Iris pigment epithelial cell (primary cell): ENCODE results near the gene TMEM89.

Experiments used
- DNase-seq: peaks from one replicate; pipeline ENCODE4 v3.0.0-alpha.2; 2011; ENCODE audit warnings: low read depth

TMEM89 gene

DNA sequence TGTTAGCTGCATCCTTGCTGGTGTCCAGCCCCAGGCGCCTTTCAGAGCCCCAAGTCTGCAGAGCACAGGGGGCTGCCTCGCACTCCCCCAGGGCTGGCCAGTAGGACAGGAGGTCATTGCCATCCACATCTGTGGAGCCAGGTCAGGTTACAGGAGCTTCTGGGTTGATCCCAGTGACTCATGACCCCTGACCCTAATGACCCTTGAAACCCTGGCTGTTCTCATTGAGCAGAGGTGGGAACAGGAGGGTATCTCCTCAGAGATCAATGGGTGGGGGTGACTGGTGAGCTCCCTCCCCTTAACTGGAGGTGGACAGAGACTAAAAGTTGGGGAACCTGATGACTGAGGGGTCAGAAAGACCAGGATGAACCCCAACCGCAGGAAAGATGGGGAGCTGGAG, 19.8 kb upstream of the TMEM89 start:
- no peak for DNase-seq

DNA sequence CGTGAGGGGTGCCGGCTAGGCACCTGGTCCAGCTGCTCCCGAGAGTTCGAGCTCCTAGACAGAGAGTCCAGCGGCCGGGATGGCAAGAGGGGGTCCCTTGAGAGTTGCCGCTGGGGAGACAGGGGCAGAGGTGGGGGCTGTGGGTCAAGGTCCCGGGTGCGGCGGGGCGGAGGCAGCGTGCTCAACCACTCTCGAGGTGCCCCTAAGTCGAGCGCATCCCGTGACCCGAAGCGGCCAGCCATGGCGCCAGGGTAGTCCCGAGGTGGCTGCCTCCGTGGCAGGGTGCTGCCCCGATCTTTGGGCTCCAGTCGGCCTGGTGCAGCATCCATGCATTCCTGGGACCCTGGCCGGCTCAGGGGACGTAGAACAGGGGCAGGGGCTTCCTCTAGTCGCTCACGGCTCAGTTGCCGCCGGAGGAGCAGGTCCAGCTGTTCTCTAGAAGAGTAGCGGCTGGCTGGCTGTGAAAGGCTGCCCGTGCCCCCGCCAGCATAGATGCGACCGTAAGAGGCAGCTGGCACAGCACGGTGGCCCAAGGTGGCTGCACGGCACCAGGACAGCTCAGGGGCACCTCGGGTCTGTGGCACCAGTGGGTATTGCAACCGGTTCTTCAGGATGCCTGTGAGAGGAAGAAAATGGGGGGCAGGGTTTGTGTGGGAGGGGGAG, 18.5 kb upstream of the TMEM89 start:
- DNase-seq, result no peak

DNA sequence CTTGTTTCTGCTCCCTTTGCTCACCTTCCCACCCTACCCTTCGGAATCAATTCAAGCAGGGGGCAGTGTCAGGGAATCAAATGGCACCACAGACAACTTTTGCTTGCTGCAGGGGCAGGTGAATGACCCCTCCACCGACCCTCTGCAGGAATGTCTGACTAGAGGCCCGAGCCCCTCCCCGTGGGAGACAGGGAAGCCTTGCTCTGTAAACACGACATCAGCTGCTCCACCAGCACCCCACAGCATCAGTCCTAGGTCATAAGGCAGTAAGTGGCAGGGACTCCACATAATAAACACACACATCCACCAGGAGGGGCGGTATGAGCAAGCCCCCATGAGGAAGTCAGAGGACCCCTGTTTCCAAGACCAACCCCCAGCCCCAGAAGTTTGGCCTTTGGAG, 15.7 kb upstream of the TMEM89 start:
- no peak for DNase-seq

DNA sequence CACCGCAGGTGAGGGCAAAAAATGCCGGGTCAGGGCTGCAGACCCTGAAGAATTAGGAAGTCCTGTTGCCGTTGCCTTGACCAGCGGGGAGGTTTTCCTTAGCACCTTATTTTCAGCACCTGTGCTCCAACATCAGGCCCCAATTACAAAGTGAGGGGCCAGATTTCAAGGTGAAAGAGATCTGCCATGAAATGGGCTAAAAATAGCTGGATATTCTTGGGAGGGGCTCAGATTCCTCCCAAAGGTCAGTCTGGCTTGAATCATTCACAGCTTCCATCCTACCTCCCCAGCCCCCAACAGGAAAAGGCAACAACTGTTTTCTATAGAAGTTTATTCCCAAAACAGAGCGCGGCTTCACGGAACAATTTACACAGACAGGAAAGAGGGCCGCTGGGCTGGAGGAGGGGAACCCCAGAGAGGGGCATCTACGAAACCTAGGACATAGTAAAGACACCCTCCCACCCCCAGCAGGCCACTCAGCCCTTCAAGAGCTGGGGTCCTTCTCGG, 14.6 kb upstream of the TMEM89 start:
- DNase-seq, result no peak

DNA sequence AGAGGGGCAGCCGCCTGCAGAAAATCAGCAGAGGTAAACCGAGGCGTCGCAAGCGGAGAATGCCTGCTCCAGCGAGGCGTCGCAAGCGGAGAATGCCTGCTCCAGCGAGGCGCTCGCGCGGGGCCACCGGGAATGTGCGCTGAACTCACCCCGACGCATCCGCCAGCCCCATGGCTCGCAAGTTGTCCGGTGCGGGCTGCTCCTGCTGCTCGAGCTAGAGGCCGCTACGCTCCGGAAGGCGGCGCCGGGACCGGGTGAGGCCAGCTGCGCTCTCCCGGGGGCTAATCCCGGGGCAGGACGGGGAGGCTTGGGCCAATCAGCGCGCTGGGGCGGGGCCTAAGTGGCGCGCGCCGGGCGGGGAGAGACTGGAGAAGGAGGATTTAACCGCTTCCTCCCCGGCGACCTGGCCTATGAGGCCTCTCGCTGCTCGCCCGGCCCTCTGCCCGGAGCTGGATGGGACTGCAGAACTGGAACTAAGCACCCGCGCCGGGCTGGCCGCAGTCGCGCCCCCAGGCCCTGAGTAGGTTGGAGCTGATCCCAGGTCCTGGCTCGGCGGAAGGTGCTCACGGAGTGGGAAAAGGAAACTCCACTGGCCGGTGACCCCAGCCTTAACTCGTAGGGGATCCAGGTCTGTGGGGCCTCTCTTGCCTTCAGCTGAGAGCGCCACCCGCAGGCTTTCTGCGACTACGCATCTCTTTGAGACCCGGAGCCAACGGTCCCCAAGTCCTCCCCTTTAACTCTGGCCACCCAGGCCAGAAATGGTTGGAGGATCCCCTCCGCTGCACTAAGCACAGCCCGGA, 13.9 kb upstream of the TMEM89 start, which contains the start of gene SLC26A6:
TSS of gene SLC26A6 (minus strand) at position 240 of the 800 bp plus-strand sequence. CDS start at position 172, 68 bp downstream.
- DNase-seq, result peak; percentile 98

DNA sequence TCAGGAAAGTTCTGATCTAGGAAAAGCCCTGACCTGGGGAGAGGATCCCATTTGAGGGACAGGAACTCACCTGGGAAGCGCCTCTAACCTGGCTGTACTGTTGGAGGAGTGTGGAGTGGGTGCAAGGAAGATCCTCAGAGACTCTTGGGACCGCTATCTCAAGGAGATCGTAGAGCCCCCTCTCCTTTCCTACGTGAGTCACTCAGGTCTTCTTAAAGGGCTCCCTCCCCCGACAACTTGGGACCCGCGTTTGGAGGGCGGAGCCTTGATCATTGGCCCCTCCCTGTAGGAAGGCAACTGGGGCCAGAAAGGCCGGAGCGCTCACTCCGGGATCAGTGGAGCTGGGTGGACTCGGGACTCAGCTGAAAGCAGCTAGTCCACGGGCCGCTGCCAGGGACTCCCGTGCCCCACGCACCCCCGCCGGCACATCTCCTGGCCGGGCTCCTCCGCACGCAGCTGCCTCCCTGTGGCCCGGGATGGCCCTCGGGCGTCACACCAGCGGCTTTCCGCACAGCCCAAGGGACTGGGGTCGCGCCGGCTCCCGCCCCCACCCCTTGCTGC, 13.2 kb upstream of the TMEM89 start:
- peak; percentile 54 for DNase-seq

DNA sequence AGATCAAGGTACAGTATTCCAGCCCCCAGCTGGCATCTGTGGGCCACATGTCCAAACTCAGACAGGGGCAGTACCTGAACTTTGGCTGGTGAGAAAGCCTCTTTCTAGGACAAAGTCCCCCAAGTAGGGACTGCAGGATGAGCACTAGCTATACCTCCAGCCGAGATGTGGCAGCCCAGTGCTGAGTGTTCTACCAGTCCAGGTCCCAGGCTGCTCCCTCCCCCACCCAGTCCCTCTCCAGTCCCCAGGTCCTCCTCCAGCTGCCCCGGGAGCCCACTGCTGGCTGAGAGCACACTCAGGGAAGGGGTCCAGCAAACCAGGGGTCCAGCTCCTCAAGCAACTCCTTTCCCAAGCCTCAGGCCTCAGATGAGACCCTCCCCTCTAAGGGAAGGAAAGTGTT, 12.2 kb upstream of the TMEM89 start:
- no peak for DNase-seq

DNA sequence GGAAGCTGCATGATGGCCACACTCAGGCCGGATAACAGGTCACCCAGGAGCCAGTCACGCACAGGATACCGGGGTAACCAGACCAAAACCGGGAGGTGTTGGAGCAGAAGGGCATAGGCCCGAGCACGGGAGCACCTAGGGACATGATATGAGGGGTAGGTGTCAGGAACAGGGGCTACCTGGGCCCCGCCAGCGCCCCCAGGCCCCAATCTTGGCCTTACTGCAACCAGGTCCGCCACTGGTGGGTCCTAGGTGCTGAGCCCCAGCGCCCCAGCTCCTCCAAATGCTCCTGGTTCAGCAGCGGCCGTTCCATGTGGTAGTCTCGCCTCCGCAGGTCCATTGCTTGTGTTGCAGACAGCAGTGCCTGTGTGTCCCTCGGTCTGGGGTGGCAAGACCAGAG, 11.7 kb upstream of the TMEM89 start:
- no peak for DNase-seq

DNA sequence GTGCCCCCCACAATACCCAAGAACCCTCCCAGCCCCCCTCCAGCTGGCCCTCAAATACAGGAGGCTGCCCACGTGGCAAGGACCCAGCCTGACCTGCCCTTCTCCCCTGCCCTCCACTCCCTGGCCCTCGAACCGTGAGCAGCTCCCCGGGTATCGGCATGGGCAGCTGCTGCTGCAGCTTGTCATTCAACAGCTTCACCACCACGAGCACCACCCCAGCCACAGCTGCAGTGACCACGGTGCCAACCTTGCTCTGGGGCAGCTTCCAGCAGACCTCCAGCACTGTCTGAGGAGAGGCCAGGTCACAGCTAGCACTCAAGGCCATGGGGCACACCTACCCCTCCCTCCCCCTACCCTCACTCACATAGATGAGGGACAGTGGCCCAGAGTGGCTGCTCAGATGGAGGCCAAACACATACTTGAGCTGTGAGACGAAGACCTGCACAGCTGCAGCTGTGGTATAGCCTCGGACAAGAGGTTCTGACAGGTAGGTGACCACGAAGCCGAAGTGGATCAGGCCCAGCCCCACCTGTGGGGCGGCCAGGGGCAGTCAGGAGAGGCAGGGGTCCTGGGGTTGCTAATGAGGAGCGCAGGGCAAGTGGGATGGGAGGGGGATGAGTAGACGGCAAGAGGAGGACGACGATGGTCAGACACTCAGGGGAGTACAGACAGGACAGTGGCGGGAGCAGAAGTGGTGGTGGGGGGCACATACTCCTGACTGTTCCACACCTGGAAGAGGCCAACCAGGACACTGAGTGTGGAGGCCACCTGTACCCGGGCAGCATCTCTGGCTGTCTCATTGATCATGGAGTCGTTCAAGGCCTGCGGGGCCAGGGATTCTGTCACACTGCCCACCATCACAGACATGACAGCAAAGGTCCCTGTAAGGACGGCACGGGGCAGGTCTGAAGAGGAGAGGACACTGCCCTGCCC, 10.2 kb upstream of the TMEM89 start:
- DNase-seq, result no peak

DNA sequence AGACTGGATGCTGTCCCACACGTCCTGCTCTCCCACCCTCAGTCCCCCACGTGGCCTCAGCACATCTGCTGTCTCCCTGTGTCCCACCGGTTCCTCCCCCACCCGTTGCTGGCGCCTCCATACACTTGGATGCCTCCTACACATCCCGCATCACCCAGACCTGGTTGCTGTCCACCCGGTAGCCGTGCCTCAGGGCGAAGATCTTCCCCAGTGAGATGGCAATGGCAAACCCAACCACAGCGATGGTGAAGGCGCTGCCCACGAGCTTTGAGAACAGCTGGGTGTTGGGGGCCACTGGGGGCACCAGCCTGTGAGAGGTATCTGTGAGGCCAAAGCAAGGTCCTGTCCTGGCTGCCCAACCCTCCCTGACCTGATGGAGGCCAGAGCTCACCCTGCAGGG, 9.3 kb upstream of the TMEM89 start:
- no peak for DNase-seq

DNA sequence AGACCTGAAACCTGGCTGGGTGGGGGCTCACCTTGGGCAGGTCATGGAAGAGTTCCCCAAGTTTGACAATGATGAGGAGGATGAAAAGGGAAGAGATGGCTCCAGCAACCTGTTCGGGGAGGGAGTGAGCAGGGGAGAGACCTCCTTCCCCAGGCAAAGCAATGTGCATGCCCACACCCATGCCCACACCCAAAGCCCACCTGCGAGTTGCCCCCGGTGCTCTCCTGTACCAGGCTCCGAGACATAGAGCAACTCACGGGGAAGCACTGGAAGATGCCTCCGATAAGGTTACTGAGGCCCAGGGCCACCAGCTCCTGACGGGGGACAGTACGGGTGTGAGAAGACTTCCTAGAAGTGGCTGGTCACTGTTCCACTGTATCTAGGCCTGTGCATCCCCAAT, 8.8 kb upstream of the TMEM89 start:
- DNase-seq, result no peak

DNA sequence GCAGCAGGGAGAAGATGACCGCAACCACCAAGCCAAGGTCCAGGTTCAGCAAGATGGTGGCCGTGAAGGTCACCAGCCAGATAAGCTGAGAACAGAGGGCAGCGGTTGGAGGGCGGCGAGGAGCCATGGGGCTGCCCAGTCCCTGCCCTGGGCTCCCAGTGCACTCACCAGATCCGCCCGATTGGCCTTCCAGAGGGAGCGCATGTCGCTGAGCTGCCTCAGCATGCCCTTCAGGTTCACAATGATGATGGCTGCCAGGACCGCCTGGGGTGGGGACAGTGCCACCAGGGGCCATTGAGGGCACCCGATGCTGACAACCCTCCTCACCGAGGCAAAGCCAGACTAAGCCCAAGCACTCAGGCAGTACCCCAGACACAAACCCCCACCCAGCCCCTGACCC, 8.3 kb upstream of the TMEM89 start:
- DNase-seq, result no peak

DNA sequence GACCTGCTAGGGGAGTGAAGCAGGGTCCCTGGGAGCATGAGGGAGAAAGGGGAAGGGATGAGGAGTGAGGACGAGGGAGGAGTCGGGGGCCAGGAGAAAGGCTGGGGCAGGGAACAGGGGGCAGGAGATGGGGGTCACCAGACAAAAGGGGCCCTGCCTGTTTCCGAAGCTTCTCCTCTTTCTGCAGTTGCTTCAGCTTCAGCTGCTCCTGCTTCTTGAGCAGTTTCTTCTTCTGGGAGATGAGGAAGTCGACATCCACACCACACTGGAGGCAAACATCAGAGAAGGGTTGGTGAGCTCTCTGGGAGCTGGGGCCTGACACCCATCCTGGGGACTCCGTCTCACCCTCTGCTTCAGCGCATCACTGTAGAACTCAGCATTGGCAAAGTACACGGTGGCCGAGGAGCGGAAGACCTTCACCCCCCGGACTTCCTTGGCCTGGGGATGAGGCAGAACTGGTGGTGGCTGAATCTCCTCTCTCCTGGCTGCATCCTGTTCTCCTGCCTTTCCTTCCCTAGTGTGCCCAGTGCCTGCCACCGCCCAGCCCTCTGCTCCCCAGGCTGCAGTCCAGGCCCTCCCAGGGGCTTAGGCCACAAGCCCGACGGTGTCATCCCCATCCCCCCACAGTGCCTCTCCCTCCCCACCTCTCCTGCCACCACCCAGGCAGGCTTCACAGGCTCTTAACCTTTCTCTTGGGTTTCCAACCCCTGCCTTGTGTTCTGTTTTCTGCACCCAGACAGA, 6.9 kb upstream of the TMEM89 start:
- no peak for DNase-seq

DNA sequence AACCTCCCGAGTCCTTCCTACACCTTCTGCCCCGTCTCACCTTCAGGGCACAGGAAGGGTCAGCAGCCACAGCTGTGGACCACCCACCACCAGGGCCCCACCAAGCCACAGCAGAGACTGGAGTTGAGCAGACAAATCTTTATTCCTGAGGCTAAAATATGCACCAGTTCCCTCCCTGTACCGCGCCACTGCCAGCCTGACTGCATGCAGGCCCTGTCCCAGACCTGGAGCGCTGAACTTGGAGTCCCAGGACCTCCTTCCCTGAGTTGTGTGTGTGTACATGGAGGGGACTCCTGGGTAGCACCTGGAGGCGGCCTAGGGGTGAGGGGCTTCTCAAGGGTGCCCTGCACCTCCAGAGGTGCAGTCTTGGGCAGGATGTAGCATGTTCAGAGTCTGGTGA, 4.0 kb upstream of the TMEM89 start:
- DNase-seq, result no peak

DNA sequence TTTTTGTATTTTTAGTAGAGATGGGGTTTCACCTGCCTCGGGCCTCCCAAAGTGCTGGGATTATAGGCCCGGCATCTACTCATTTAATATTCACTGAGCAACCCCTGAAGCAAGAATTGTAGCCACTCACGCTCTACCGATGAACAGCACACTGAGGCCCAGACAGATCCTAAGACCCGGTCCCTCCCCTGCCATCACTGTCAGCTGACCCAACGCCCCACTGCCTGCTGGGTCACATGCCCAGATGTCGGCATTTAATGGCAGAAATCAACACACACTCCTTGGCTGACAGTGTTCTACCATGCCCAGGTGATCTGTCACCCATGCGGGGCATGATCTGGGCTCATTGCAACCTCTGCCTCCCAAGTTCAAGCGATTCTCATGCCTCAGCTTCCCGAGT, 3.2 kb upstream of the TMEM89 start:
- DNase-seq, result no peak

DNA sequence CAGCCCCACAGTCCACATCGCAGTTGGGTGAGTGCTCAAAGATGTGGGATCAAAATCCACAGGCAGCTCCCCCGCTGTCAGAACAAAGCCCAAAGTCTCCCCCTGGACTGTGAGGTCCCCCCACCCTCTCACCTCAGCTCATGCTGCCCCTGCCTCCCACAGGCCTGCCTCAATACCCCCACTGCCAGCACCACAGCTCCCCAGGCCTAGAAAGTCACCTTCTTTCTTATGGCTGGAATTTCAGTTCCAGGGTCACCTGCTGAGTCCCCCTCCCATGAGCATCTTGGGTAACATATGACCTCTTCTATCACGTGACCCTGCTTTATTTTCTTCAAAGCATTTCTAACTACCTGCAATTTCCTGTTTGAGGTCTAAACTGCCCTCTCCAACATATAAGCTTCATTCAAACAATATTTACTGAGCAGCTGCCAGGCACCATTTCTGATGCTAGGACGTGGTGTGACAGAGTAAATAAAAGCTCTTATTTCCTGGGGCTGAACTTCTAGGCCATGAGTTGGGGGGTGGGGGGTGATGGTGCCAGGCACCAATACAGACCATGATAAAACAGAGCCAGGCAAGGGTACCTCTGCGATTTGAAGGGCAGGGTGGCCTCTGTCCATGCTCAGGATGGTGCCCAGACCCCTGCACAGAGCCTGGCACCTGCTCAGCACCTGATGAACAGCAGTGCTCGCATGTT, 2.4 kb upstream of the TMEM89 start:
- DNase-seq, result no peak

DNA sequence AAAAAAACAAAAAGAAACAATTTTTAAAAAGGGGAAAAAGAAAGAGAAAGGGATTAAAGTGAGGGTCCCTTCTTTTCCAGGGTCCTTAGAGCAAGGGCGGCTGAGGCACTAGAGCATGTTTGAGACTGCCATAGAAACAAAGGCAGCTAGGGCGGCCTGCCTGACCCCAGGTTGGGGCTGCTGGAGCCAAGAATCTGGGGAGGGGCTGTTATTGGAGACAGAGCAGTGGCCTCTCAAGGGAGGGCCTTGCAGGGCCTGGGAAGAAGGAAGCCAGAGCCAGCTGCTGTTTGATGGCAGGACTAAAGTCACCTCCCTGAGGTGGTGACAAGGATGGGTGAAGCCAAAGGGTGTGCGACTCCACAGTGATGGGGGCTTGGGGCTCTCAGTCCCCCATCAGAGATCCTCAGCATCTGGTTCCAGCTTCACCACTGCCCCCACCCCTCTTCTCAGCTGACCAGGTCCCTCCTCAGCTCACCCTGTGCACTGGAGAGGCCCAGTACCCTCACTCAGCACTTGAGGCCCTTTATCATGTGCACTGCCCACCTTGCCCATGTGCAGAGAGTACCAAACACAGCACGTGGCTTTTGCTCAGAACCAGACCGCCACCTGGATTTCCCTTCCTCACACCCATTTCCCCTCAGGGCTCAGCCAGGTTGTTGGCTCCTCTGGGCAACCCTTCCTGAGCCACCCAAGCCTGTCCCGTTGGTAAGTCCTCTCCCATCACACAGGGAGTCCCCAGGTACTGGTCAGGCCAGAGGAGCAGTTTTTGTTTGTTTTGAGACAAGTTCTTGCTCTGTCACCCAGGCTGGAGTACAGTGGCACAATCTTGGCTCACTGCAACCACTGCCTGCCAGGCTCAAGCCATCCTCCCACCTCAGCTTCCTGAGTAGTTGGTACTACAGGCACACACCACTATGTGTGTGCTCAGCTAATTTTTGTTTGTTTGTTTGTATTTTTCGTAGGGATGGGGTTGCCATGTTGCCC, 1.7 kb downstream of the TMEM89 start:
- DNase-seq, result no peak

DNA sequence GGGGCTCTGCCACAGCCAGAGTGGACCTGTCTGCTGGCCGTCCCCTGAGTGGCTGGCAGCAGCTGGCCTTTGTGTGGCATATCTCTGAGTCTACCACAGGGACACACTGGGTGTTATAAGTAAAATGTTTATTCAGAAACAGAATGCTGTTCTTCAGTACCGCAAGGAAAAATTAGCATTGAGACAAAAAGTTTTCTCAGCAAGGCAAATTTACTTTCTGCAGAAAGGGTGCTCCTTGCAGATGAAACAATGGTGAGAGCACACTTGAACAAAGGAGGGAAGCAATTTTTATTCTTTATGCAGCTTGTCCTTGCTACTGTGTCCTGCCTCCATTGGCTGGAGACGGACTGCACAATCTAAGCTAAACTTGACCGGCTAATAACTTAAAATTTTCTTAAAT, 4.0 kb downstream of the TMEM89 start:
- no peak for DNase-seq

DNA sequence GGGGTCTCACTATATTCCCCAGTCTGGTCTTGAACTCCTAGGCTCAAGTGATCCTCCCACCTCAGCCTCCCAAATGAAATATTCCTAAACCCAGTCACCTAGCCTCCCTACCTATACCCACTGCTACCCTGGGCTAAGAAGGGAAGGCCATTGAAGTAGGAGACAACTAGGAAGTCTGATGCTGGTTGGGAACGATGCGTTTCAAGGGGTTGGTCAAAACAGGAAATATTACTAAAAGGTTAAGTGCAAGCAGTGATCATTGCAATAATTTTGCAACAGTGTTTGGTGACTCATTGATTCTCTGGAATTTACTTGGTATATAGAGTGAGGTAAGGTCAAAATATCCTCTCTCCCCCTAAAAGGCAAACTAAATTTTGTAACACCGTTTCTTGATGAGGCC, 7.5 kb downstream of the TMEM89 start:
- peak; percentile 82 for DNase-seq

DNA sequence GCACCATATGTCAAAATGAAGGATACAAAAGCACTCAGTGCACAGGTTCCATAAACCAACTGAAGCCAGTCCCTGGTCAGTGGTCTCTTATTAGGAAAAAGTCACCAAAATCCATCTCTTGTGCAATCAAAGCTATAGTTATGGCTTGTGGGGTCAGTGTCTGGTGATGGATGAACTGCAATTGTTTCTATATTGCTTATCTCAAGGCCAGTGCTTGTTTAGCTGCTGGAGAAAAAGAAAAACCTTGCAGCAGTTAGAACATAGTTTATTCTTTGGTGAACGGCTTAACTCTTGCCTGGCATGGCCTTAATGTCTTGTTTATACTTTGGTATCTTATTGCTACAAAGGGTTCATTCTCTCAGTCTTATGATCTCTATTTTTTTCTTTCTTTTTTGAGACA, 9.3 kb downstream of the TMEM89 start:
- DNase-seq, result no peak
